Measurements from ENCODE around the gene TSPAN9.
A peak's percentile ranks its signal among the peaks of the same experiment; 100 is the strongest.

Gene TSPAN9

GRCh38 chr12:3128498-3129293 is 51.5 kb downstream of the TSPAN9 start:
- DNase-seq: no peak

- DNase-seq: no peak
These were observed 52.3 kb downstream of the TSPAN9 start for GRCh38 chr12:3129301-3130056.

- DNase-seq: no peak
These were observed 53.1 kb downstream of the TSPAN9 start for GRCh38 chr12:3130057-3130830.

DNA sequence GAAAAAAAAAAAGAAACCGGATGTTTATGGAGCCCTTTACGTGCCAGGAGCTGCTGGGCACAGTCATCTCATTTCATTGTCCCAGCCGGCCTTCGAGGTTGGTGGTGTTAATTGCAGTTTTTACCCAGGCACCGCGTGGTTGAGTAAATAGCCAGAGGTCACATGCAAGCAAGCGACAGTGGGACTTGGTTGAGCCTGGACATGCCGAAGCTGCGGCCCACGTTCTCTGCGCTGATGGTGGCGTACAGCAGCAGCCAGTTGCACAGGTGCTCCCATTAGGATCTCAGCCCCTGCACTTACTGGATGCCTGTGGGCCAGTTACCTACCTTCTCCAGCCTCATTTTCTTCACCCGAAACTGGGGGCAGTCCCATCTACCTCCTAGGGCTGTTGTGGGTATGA is 54.0 kb downstream of the TSPAN9 start:
- DNase-seq: no peak

- no peak for DNase-seq
These were observed 55.6 kb downstream of the TSPAN9 start for GRCh38 chr12:3132636-3133404.

DNA sequence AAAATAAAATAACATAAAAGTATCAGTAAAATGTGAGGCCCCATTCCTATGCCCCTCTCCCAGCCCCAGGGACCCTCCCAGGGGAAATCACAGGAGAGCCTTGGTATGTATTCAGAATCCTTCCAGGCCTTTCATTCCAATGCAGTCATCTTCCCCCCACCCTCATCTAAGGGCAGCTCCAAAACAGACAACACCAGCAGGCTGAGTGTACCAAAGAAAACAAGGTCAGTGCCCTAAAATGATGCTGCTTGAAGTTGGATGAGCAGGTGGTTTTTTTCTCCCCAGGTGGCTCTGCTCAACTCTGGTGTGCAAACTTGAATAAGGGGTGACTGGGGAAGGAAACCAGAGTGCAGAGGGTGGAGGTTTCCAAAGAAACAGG is 56.2 kb downstream of the TSPAN9 start:
- DNase-seq: no peak

GRCh38 chr12:3134126-3134525 is 56.9 kb downstream of the TSPAN9 start:
- no peak for DNase-seq

DNA sequence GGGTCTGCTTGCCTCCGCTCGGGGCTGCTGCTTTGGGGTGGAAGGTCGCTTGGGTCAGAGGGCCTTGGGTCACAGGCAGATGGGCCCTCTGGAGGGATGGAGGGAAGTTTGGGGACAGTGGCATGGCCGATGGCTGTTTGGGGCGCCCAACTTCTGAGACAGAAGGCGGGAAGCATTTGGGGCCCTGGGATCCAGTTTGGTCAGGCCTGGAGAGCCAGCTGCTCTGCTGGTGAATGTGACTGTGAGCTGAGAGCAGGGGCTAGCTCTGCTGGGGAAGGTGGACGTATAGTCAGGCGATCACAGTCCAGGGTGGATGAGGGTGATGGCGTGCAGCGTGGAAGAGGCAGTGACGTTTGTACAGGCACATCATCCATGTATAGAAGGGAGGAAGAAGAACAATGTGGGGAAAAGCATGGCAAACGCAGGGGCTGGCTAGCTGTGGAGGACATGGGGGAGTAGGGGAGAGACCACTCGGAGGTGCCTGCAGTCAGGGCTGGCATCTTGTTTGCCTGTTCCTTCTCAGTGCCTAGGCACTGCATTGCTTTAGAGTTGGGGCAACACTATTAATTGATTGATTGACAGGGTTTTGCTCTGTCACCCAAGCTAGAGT is 57.5 kb downstream of the TSPAN9 start:
- DNase-seq: no peak

DNA sequence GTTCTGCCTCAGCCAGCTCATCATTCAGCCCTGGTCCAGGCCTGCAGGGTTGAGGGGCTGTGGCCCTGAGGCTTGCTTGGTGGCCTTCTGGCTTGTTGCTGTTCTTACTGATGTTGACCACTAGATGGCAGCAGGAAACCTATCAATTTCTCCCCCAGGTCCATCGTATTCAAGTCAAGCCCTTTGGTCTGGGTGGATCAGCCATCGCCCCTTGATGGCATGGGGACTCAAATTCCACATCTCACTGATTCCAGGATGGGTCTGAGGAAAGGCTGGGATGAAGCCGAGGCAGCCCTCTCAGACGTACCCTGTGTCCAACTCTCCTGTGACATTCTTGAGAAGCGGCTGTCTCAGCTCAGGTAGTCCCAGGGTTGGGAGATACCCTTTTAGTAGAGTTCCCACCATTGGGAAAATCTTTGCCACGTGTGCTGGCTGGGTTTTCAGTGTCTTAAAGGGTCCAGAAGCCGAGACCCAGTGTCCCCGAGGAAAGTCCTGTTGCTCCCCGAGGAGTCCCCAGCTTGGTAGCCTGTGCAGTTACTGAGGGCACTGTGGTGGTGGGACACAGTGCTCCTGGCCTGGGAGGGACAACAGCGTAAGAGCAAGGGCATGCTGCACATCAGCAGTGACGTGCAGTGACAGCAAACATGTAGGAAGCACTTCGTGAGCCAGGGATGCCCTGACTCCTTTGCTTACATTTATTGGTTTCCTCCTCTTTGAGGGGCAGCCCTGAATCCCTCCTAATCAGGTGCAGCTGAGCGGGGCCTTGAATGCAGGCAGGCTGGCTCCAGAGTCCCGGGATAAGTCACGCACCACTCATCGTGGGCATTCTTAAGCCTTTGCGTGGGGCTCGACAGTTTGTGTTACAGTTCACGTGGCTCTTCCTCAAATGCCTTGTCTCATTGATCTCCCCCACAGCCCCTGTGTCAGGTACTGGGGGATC is 58.6 kb downstream of the TSPAN9 start:
- peak; percentile 38 for DNase-seq

GRCh38 chr12:3136641-3137267 is 59.6 kb downstream of the TSPAN9 start:
- no peak for DNase-seq

DNA sequence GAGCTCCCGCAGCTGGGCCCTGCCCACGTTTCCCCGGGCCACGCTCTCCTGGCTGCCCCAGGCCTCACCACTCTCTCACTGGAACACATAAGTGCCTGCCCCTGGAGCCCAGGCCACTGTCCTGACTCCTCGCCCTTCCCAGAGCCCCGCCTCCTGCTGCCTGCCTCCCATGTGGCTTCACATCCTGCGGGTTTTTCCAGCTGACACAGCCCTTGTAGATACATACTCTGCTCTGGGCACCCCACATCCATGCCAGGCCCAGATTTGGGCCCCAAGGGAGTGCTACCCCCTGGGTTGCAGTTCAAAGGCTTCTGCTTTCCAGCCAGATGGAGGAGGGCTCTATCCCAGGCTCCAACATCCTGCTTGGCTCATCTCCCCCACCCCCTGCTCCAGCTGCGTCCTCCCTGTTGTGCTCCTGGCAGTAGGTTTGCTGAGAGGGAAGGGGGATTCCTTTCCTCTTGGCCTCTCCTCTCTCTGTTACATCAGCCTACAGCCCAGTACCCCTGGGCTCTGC is 60.1 kb downstream of the TSPAN9 start:
- no peak for DNase-seq

GRCh38 chr12:3137814-3138445 is 60.8 kb downstream of the TSPAN9 start:
- DNase-seq: no peak

DNA sequence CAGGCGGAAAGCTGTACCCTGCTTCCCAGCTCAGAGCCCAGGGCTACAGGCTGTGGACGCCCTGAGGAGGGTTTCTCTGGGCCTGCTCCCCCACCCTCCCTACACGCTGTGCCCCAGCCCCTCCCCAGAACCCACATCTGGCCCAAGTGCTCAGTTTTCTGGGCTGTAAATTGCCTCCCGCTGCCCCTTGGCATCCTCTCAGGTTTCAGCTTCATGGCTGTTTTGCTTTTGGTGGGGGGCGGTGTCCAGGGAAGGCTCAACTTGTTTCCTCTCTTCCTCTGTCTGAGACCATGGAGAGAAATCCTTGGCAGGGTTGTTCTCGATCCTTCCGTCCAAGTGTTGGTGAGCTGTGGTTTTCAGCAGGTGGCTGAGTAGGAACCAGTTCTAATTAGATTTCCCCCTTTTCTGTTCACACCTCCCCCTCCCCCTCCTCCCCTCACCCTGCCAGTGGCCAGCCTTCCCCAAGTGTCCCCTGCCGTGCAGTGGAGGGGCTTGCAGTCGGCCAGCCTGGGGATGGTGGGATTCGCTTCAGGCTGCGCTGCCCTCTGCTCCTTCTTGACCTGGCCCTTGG is 61.8 kb downstream of the TSPAN9 start:
- DNase-seq: no peak

GRCh38 chr12:3139760-3140159 is 62.6 kb downstream of the TSPAN9 start:
- DNase-seq: no peak

GRCh38 chr12:3140284-3140683 is 63.1 kb downstream of the TSPAN9 start:
- no peak for DNase-seq

- no peak for DNase-seq
These were observed 64.5 kb downstream of the TSPAN9 start for GRCh38 chr12:3141339-3142321.

- no peak for DNase-seq
These were observed 65.2 kb downstream of the TSPAN9 start for GRCh38 chr12:3142386-3142785.

GRCh38 chr12:3144495-3144894 is 67.3 kb downstream of the TSPAN9 start:
- DNase-seq: no peak

All from activated CD4-positive, CD25-positive, alpha-beta regulatory T cell treated with anti-CD3 and anti-CD28 coated beads, Interleukin-2, amount 50 U/mL, for 72 hours (primary cell).